Endometrial microvascular endothelial cells (primary cell): Measurements from ENCODE around the gene PHYHIPL. TPM values are rescaled to one million over a fixed set of nuclear protein-coding genes. Genes with fewer than 3 reads are reported as not detected.

Experiments used
- in situ Hi-C: cut with HindIII; loops from 2 replicates; pipeline ENCODE4 v1.10.0; 2017; ENCODE audit warnings: low sequenced_read_pairs, low pct_unique_long_range_greater_than_20kb; ENCODE audit errors: inconsistent ontology term
- total RNA-seq: library from RNA; depleted of rRNA; stranded (reverse); fragments of >200 nt; gene quantifications from one replicate; pipeline ENCODE4 v1.2.3, GENCODE V29; 2015; ENCODE audit errors: inconsistent ontology term

PHYHIPL gene
- not detected for total RNA-seq

DNA sequence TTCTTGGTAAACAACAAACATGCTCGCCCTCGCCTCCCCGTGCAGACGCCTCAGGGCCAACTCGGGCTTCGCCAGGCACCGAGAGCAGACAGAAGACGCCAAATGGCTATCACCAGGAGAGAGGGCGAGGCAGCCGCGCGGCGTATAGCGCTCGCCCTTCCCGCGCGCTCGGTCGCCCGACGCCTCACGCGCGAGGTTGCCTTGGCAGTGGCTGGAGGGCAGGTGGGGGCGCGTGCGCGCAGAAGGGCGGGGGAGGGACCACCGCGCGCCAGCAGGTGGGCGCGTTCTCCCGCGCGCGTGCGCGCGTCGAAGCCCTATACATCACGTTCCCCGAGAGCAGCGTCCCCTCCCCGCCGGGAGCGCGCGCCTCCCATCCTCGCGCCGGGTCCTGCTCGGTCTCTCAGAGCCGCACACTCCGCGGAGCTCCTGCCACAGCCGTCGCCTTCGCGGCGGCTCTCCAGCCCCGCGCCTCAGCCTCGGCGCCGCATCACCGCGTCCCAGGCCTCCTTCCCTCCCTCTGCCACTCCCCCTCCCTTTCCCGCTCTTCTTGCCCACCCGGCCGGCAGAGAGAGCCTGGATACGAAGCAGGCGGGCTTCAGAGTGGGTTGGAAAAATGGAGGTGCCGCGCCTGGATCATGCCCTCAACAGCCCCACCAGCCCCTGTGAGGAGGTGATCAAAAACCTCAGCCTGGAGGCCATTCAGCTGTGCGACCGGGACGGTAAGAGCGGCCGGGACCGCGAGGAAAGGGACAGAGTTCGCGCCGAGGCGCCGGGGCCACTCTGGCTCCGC is at the start of gene PHYHIPL:
TSS of gene PHYHIPL (plus strand) at position 403 of the 790 bp plus-strand sequence. CDS start at position 614, 211 bp downstream.
- in situ Hi-C loops = no loop called here

DNA sequence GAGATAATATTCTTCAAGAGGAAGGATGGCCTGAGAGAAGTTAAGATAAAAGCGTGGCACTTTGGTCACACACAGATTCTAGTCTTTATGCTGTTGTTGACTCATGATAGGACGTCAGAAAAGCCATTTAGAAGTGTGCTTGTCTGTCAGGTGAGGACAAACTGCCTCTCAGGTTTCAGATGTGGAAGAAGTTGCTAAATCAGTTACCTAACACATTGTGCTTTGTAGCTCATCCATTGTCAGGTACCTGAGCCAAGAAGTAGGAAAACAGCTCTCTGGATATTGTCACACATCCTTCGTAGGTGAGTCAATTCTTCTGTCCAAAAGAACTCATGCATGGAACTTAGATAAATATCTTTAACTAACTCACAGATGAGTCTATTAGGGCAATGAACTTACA is 49.5 kb upstream of the PHYHIPL start:
- in situ Hi-C loops = no loop called here

DNA sequence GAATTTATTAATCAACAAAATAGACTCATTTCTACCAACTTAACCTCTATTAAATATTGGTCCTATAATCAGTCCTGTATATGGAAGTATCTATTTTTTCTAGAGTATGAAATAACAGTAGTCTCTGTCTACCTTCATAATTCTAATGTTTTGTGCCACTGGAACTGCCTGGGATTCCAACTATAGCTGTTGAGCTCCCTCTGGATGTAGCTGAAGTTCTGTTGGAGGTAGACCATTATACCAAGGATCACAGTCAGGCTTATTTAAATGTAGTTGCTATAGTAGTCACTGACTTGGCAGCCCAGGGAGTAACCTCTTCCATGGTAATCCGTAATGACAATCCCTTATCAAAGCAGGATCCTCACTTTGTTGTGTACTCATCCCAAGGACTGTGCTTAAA is 48.5 kb upstream of the PHYHIPL start:
- in situ Hi-C loops = no loop called here

DNA sequence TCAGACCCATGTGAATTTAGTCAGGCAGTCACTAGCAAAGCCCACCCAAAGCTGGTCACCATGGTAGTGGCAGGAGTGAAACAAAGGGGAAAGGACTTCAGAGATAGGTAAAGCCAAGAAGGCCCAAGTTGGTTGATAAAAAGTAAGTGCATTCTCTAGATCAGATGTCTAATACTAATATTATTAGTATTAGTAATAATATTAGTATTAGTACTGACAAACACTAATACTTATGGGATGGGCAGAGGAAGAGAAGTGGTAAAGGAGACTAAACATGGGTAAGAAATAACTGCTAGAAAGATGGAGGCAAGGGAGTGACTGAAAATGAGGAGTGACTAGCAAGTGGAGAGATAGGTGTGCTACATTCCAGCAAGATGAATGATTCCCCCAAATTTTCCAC is 46.6 kb upstream of the PHYHIPL start:
- in situ Hi-C loops = no loop called here

DNA sequence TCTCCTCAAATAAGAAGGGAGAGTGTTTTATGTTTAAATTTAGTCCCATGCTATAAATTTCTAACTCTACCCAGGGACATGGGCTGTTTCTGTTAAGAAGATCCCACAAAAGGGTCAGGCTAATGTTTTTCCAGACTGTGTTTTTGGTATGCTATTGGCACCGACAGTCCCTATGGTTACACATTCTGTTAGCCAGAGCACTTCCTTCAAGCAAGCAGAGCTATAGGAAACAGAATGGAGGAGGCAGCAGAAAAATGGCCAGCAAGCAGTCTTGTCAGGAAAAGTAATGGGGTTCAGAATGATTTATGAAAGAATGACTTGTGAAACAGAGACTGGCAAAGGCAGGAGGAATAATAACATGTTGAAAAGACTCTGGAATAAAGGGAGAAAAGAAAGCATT is 44.8 kb upstream of the PHYHIPL start:
- in situ Hi-C loops = no loop called here

DNA sequence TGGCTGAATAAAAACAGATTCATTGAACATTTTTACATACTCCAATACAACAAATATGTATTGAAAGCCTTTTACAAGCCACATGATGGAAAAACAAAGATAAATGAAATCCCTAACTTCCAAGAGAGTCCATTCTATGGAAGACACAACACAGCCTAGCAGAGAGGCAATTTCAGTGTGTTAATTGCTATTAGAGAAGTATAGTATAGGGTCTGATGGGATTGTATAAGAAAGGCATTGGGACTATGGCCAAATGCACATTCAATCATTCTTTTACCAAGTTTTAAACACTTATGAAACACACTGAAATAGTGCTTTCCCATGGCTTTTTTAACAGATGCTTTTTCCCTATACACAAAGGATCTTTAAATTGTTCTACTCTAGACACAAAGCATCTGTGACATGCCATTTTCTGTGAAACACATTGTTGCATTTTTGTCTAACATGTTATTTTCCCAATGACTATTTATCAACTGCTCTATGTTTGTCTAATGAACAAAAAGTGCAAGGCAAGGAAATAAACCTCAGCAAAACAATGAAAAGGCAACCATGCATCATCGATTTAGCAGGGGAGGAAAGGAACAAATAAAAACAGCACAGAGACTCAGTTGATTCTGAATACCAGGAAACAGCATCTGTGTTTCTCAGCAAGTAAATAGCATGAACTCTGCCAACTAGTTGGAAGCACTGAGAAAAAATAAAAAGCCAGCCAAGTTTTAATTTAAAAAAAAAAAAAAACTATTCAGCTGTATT is 42.4 kb upstream of the PHYHIPL start:
- in situ Hi-C loops = no loop called here

DNA sequence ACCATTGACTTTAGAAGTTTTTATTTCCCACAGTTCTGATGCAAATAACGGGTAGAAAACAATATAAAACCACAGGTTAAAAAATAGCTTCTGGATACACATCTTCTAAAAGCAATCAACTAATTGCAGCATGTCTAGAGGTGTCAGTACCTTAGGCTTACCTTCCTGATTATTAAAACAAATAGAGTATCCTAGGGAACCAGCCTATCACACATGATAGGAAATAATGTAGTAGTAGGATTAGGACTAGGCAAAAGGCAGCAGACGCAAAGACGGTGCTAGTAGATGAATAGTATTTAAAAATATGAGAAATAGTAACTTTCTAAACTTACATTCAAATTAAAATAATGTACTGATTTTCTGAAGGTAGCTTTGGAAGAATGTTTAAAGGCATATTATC is 41.7 kb upstream of the PHYHIPL start:
- in situ Hi-C loops = no loop called here

DNA sequence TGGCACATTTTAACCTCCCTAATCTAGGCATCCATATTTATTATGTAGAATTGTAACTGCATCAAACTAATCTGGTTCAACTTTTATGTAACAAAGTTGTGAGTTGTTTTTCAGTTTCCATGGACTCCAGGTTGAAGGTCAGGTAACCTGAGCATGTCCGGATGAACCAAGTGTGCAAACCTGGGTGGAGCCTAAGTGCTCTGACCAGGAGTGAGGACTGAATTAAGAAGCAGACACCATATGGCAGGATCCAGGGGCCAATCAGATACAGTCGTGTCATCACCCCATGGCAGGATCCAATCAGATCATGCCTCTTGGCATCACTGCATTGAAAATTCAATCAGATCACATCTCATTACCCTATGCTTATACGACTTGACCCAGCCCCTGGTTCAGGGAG is 41.2 kb upstream of the PHYHIPL start:
- in situ Hi-C loops = no loop called here

DNA sequence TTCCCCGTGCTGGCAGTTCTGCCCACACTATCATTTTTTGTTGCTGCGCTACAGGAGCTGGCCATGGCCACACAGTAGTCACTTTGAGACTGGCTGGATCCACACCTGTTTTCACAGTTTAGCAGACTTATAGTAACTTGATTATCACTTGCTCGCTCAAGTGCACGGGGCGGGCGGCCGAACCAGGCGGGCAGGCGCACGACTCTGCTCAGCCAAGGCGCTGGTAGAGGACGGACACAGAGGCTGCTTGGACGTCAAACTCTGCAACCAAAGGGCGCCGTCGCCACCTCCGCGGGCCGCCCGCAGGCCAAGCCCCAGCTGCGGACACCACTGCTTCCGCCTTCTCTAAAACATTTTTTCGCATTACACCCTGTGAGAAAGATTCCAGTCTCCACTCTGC is 38.4 kb upstream of the PHYHIPL start:
- in situ Hi-C loops = no loop called here

DNA sequence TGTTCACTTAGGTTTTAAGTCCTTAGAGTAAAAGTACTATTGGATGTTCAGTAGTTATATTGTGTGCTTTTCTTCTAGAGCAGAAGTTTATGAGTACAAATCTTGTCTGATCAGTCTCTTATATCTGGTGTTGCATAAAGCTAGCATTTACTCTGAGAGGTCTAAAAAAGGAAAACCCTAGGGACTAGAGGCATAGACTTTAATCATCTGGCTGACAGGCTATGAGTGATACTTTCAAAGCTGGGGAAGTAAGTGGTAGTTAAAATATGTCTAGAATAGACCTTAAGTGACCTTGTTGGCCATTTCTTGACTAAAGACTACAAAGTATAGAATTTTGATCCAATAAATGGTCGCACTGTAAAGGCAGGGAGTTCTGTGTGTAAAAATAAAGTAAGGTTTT is 32.9 kb upstream of the PHYHIPL start:
- in situ Hi-C loops = no loop called here

DNA sequence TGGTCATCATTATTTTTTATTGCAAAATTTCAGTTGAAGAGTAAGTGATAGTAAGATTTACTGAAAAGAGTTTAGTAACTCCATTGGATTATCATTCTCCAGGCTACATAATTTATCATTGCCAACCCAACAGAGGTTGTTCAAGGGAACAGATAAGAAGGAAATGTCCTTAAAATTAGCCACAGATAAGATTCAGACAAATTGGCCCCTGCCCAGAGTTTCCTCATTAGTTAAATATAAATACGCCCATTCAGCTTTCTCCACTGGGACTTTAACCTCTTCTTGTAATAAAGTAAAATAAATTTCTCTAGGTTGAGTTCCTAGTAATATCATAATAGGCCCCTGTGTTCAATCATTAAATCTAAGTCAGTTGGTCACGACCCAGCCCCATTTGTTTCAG is 27.7 kb upstream of the PHYHIPL start:
- in situ Hi-C loops = no loop called here

DNA sequence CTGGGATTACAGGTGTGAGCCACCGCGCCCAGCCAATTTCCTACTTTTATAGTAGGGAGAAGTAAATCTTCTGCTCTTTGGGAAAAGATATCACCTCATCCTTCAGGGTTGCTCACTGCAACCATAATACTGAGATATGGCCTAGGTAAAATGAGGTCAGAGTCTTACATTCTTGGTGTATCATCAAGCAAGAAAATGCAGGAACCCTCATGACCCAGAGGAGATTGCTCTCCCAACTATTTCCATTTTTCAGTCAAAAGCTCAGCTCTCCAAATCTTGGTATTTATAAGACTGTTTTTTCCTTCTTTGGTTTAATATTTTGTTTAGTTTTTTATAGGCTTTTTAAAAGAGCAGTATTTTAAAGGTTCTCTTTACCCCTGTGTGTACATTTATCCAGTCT is 20.9 kb upstream of the PHYHIPL start:
- in situ Hi-C loops = no loop called here

DNA sequence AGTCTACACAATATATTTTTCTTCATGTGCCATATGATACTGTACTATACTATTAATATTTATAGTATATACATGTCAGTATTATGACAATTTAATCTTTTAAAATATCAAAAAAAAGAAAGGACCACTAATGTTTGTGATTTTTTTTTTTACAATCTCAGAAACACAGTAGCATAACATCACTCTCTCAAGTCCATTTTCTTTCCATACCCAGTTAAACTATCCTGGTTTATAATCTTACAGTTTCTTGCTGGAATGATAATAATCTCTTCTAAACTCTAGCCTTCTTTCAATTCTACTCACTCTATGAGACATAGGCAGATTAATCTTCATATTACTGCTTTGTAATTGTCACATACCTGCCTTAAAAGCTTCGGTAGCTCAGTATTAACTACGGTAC is 8.9 kb upstream of the PHYHIPL start:
- in situ Hi-C loops = no loop called here

DNA sequence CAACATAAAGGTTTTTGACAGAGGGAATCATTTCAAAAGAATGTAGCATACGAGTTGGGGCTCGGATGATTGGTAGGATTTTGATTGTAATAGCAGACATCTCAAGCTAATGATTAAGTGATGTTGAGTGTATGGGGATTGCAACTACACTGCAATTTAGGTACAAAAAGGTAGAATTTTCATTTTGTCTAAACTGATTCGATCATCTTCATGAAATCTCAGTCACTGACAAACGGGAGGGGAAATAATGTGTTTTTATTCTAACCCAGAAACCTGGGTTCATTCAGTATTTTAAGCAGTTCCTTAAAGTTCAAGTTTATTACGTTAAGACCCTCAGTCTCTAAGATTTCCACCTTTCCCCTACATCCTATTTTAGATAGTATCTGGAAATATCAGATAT is 3.9 kb upstream of the PHYHIPL start:
- in situ Hi-C loops = no loop called here

DNA sequence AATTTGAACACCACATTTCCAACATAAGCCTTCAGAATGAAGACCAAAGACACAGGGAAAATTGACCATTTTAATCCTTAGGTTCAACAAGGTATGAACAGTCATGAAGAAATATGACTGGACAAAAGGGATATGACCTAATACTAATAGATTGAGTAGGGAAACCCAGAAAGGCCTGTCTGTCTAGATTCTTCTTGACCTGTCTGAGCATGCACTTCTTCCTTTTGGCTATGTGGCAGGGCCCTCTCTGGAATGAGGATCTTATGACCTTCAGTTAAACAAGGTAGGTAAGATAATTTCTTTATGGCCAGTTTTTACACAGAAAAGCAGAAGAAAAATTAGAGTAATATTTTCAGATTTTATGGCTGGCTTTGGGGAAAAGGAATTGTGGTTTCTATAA is 3.0 kb upstream of the PHYHIPL start:
- in situ Hi-C loops = no loop called here

DNA sequence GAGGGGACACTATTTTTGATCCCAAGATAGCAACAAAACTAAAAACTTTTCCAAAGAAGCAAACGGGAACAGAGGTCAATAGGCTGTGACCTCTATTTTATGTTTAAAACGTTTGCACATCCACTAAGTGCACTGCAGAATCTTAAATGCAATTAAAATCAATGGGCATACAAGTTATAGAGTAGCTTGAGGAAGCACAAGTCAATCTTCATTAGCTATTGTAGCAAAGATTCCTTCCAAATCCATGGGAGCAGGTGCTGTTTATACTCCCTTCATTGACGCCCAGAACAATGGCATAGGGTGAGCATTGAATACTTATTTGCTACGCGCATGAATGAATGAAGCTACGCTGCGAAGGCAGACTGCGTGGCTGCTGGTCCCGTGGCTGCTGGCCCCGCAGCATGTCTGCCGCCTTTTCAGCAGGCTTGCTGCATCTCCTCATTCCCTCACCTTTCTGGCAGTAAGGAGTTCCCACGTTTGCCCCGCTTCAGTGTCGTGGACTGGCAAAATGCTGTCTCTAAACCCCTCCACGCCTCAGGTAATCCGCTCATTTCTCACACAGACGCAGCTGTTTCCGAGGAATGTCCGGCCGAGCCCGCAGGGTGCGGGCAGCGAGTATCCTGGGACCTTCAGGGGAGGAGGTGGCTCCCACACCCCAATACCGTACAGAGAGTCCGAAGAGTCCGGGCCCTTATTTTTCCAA is 754 bp upstream of the PHYHIPL start:
- in situ Hi-C loops = no loop called here

DNA sequence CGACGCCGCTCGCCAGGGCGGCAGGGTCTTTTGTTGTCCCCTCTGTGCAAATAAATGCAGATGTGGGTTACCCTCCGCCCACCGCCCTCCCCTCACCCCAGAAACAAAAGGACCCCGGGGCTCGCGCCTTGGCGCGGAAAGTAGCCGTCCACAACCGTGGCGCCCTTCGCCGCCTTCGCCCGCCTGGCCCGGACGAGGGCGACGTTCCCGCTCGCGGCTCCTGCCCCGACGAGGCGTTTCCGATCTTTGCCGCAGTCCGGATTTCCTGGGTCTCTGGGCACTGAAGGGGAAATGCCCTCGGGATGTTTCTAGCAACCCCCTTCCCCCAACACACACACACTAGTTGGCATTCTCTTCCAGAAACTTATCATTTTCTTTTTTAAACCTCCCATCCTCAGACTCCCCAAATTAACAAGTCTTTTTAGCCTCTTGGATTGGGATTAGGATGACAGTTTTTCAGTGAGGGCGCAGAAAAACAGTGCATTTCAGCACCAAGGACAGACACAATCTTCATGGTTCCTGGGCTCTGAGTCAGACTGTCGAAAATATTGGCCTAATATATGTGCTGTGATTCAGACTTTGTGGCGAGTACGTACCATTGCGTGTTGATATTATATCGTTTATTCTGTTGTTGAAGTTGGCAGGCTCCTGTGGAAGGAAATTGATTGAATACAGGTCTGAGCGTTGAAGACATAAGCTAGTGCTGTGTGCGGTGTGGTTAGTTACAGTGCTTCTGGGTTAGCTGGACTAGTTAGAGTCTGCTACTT is 771 bp downstream of the PHYHIPL start:
- in situ Hi-C loops = no loop called here

DNA sequence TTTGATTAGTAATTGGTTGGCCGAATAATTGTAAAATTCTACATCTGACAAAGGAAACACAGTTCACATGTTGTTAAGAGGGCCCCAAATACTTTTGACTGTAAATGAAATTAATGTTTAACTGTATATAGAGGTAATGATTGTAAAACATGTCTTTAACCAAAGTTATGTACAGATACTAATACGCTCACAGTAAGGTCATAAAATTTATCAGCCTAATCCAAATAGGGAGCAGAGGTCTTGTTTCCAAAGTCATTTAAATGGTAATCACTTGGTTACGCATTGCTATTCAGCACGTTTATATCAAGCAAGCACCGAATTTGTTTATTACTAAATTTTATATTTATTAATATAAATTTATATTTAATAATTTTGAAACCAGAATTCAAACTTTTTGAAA is 1.4 kb downstream of the PHYHIPL start:
- in situ Hi-C loops = no loop called here

DNA sequence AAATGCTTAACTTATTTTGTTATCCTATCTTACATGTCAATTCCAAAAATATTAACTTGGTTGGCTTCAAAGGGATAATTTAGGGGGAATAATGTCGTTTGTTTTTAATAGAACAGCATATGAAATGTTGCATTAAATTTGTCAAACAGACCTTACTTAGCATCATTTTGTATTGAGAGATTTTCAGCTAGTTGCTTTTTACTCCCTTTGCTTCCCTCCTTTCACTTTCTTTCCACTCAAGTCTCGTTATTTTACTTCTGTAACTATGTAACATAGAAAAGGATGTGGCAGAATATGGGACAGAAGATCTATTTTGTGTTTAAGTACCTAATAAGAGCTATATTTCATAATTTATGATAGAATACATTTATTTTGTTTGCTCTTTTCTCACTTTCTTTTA is 2.6 kb downstream of the PHYHIPL start:
- in situ Hi-C loops = no loop called here
